ENCODE measurements around the gene OR4X2.
"Not testable (repeated sequence)": the region's sequence is repeated elsewhere in the genome, so short reads cannot be mapped to it uniquely, and the experiment has no call there.

The OR4X2 gene

GRCh38 chr11:48244804-48245203 lies at the start of gene OR4X2:
OR4X2 (plus strand) TSS chr11:48245104; CDS start chr11:48245104, 0 bp downstream.
- no peak for DNase-seq (ENCODE audit: low read depth in 2 of 2)

- no peak for DNase-seq (ENCODE audit: low read depth in 2 of 2)
Measured at GRCh38 chr11:48207881-48208280, 37.0 kb upstream of the OR4X2 start.

- no peak for DNase-seq (ENCODE audit: low read depth in 2 of 2)
Measured at GRCh38 chr11:48210052-48210451, 34.9 kb upstream of the OR4X2 start.

- no peak for DNase-seq (ENCODE audit: low read depth in 2 of 2)
Measured at GRCh38 chr11:48216510-48216909, 28.4 kb upstream of the OR4X2 start, which contains the start of gene OR4B1. OR4B1 (plus strand) TSS chr11:48216810; CDS start chr11:48216810, 0 bp downstream.

GRCh38 chr11:48228761-48229160 lies 16.1 kb upstream of the OR4X2 start:
- no peak for DNase-seq (ENCODE audit: low read depth in 2 of 2)

- DNase-seq (ENCODE audit: low read depth in 2 of 2), result not testable (repeated sequence)
Measured at GRCh38 chr11:48230057-48230456, 14.8 kb upstream of the OR4X2 start.

- no peak for DNase-seq (ENCODE audit: low read depth in 2 of 2)
Measured at GRCh38 chr11:48237727-48238126, 7.2 kb upstream of the OR4X2 start.

- DNase-seq (ENCODE audit: low read depth in 2 of 2), result no peak
Measured at GRCh38 chr11:48242501-48242900, 2.4 kb upstream of the OR4X2 start.

GRCh38 chr11:48248902-48249301 lies 4.0 kb downstream of the OR4X2 start:
- no peak for DNase-seq (ENCODE audit: low read depth in 2 of 2)

- DNase-seq (ENCODE audit: low read depth in 2 of 2), result no peak
Measured at GRCh38 chr11:48261600-48261999, 16.7 kb downstream of the OR4X2 start.

- no peak for DNase-seq (ENCODE audit: low read depth in 2 of 2)
Measured at GRCh38 chr11:48263423-48263911, 18.6 kb downstream of the OR4X2 start, which contains the start of gene OR4X1. OR4X1 (plus strand) TSS chr11:48263861; CDS start chr11:48263861, 0 bp downstream.

- DNase-seq (ENCODE audit: low read depth in 2 of 2), result no peak
Measured at GRCh38 chr11:48270621-48271020, 25.7 kb downstream of the OR4X2 start.

GRCh38 chr11:48272606-48273005 lies 27.7 kb downstream of the OR4X2 start:
- no peak for DNase-seq (ENCODE audit: low read depth in 2 of 2)

Data from stimulated activated CD8-positive, alpha-beta memory T cell treated with anti-CD3 and anti-CD28 coated beads, Interleukin-2, amount 100 ng/mL, for 48 hours (primary cell).